ENCODE results near the gene CFAP20DC. TPM values are rescaled to one million over a fixed set of nuclear protein-coding genes. Genes with fewer than 3 reads are reported as not detected.
"Not testable (repeated sequence)": the region's sequence is repeated elsewhere in the genome, so short reads cannot be mapped to it uniquely, and the experiment has no call there.

CFAP20DC gene
- total and polyA plus RNA-seq, 2 donors (not counting 1 experiment from before 2014, with no cell fraction given), result 1.9 to 3.8 TPM

DNA sequence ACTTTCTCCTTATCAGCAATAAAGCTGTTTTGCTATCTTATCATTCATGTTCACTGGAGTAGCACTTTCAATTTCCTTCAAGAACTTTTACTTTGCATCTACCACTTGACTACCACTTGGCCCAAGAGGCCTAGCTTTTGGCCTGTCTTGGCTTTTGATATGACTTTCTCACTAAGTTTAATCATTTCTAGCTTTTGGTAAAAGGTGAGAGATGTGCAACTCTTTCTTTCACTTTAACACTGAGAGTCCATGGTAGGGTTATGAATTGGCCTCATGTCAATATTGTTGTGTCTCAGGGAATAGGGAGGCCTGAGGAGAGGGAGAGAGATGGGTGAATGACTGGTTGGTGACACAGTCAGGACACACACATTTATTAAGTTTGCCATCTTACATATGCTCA, 352.3 kb downstream of the CFAP20DC start:
- DNase-seq (ENCODE audit: low read depth in 2 of 2), result no peak
- no peak for TF ChIP-seq EZH2 (IDR thresholded peaks at IDR 0.05; ENCODE audit: low read length, missing control alignments)
- TF ChIP-seq, protein P1, sequence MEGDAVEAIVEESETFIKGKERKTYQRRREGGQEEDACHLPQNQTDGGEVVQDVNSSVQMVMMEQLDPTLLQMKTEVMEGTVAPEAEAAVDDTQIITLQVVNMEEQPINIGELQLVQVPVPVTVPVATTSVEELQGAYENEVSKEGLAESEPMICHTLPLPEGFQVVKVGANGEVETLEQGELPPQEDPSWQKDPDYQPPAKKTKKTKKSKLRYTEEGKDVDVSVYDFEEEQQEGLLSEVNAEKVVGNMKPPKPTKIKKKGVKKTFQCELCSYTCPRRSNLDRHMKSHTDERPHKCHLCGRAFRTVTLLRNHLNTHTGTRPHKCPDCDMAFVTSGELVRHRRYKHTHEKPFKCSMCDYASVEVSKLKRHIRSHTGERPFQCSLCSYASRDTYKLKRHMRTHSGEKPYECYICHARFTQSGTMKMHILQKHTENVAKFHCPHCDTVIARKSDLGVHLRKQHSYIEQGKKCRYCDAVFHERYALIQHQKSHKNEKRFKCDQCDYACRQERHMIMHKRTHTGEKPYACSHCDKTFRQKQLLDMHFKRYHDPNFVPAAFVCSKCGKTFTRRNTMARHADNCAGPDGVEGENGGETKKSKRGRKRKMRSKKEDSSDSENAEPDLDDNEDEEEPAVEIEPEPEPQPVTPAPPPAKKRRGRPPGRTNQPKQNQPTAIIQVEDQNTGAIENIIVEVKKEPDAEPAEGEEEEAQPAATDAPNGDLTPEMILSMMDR (conservative IDR thresholded peaks at IDR 0.05 in 1 of 2, IDR thresholded peaks at IDR 0.05 in 1 of 2; ENCODE audit: low read depth in 1 of 2, low read length in 2 of 2), result no peak
- H2AFZ ChIP-seq (ENCODE audit: low read length), result no peak overlapping the region
- H3K9ac ChIP-seq (ENCODE audit: insufficient read depth, low read length), result no peak overlapping the region
- H3K79me2 ChIP-seq (ENCODE audit: control insufficient read depth, insufficient read depth, low read length), result no peaks in the 10 kb centered on the region
- H3K4me2 ChIP-seq (ENCODE audit: extremely low read depth, insufficient read depth, low read length), result no peak overlapping the region
- H3K27me3 ChIP-seq (ENCODE audit: control insufficient read depth, insufficient read depth, low read length), result no peaks in the 10 kb centered on the region
- H3K36me3 ChIP-seq (ENCODE audit: control insufficient read depth, insufficient read depth, low read length), result no peaks in the 10 kb centered on the region
- no peak overlapping the region for H3K27ac ChIP-seq (ENCODE audit: insufficient read depth, low read length)
- no peaks in the 10 kb centered on the region for H3K9me3 ChIP-seq (ENCODE audit: control insufficient read depth, insufficient read depth, low read depth, low read length)
- no peak overlapping the region for H3K4me3 ChIP-seq (replicated peaks in 1 of 4; ENCODE audit: control extremely low read depth in 1 of 4, insufficient read depth in 1 of 4, low read depth in 3 of 4, low read length in 4 of 4)
- H4K20me1 ChIP-seq (ENCODE audit: control insufficient read depth, extremely low read depth, insufficient read depth, low read length), result no peaks in the 10 kb centered on the region
- H3K4me1 ChIP-seq (ENCODE audit: control insufficient read depth, extremely low read depth, insufficient read depth, low read length), result no peaks in the 10 kb centered on the region

DNA sequence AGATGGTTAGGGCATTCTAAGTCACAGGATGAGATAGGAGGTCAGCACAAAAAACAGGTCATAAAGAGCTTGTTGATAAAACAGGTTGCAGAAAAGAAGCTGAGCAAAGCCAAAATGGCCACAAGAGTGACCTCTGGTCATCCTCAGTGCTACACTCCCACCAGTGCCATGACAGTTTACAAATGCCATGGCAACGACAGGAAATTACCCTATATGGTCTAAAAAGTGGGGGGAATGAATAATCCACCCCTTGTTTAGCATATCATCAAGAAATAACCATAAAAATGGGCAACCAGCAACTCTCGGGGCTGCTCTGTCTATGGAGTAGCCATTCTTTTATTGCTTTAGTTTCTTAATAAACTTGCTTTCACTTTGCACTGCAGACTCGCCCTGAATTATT, 353.0 kb downstream of the CFAP20DC start:
- not testable (repeated sequence) for H2AFZ ChIP-seq (ENCODE audit: low read length); H3K27ac ChIP-seq (ENCODE audit: insufficient read depth, low read length); H3K9me3 ChIP-seq (ENCODE audit: control insufficient read depth, insufficient read depth, low read depth, low read length); H3K4me3 ChIP-seq (replicated peaks in 1 of 4; ENCODE audit: control extremely low read depth in 1 of 4, insufficient read depth in 1 of 4, low read depth in 3 of 4, low read length in 4 of 4); DNase-seq (ENCODE audit: low read depth in 2 of 2); H3K36me3 ChIP-seq (ENCODE audit: control insufficient read depth, insufficient read depth, low read length); H3K9ac ChIP-seq (ENCODE audit: insufficient read depth, low read length); H3K4me2 ChIP-seq (ENCODE audit: extremely low read depth, insufficient read depth, low read length); H3K4me1 ChIP-seq (ENCODE audit: control insufficient read depth, extremely low read depth, insufficient read depth, low read length); H3K79me2 ChIP-seq (ENCODE audit: control insufficient read depth, insufficient read depth, low read length); H4K20me1 ChIP-seq (ENCODE audit: control insufficient read depth, extremely low read depth, insufficient read depth, low read length); H3K27me3 ChIP-seq (ENCODE audit: control insufficient read depth, insufficient read depth, low read length)

DNA sequence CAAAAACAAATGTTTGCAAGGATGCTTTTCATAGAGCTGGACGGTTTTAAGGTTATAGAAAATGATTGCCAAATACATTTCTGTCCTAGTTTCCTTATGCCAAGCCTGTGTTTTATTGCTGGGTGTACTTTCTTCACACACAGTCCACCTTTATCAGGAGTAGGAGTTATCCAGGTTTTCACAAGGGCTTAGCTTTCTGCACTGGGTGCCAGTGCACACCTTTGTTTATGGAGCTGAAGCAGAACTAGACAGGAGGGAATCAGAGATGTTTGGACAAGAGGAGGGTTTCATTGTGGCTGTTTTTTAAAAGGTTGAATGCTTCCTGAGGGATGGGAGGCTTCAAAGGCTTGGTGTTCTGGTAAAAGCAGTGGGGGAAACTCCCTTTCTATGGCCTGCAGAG, 353.7 kb downstream of the CFAP20DC start:
- Histone ChIP-seq H3K9me3 (ENCODE audit: control insufficient read depth, insufficient read depth, low read depth, low read length) (no peaks in the 10 kb centered on the region), H3K36me3 (ENCODE audit: control insufficient read depth, insufficient read depth, low read length) (no peaks in the 10 kb centered on the region), H3K27ac (ENCODE audit: insufficient read depth, low read length) (no peak overlapping the region), H3K4me3 (replicated peaks in 1 of 4; ENCODE audit: control extremely low read depth in 1 of 4, insufficient read depth in 1 of 4, low read depth in 3 of 4, low read length in 4 of 4) (no peak overlapping the region), H3K4me2 (ENCODE audit: extremely low read depth, insufficient read depth, low read length) (no peak overlapping the region), H4K20me1 (ENCODE audit: control insufficient read depth, extremely low read depth, insufficient read depth, low read length) (no peaks in the 10 kb centered on the region), H2AFZ (ENCODE audit: low read length) (no peak overlapping the region), H3K4me1 (ENCODE audit: control insufficient read depth, extremely low read depth, insufficient read depth, low read length) (no peaks in the 10 kb centered on the region), H3K27me3 (ENCODE audit: control insufficient read depth, insufficient read depth, low read length) (no peaks in the 10 kb centered on the region), H3K9ac (ENCODE audit: insufficient read depth, low read length) (no peak overlapping the region), H3K79me2 (ENCODE audit: control insufficient read depth, insufficient read depth, low read length) (no peaks in the 10 kb centered on the region)
- DNase-seq (ENCODE audit: low read depth in 2 of 2), result no peak
- no peak for TF ChIP-seq EZH2 (IDR thresholded peaks at IDR 0.05; ENCODE audit: low read length, missing control alignments)
- TF ChIP-seq, protein P1 (conservative IDR thresholded peaks at IDR 0.05 in 1 of 2, IDR thresholded peaks at IDR 0.05 in 1 of 2; ENCODE audit: low read depth in 1 of 2, low read length in 2 of 2), result no peak

DNA sequence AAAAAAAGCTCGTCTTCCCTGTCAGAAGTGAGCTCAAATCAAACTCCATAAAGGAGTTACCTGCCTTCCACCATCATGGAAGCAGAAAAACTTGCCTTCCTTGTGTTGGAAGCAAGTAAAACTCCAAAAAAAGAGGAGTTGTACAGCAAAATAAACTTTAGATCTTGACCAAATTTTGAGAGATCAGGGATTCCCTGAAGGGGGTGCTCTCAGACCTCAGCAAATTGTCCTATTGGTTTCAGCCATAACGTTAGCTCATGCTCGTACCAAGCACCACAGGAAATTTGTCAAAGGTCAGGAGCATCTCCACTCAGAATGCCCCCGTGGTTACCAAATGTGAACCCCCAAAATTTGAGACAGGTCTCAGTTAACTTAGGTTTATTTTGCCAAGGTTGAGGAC, 354.5 kb downstream of the CFAP20DC start:
- not testable (repeated sequence) for H4K20me1 ChIP-seq (ENCODE audit: control insufficient read depth, extremely low read depth, insufficient read depth, low read length); H3K9ac ChIP-seq (ENCODE audit: insufficient read depth, low read length)

More for the DNA sequence above, 354.5 kb downstream of the CFAP20DC start:
- H3K36me3 ChIP-seq (ENCODE audit: control insufficient read depth, insufficient read depth, low read length); H3K4me1 ChIP-seq (ENCODE audit: control insufficient read depth, extremely low read depth, insufficient read depth, low read length); H3K27me3 ChIP-seq (ENCODE audit: control insufficient read depth, insufficient read depth, low read length); DNase-seq (ENCODE audit: low read depth in 2 of 2); H3K9me3 ChIP-seq (ENCODE audit: control insufficient read depth, insufficient read depth, low read depth, low read length); H3K27ac ChIP-seq (ENCODE audit: insufficient read depth, low read length); H3K79me2 ChIP-seq (ENCODE audit: control insufficient read depth, insufficient read depth, low read length); H3K4me3 ChIP-seq (replicated peaks in 1 of 4; ENCODE audit: control extremely low read depth in 1 of 4, insufficient read depth in 1 of 4, low read depth in 3 of 4, low read length in 4 of 4); H3K4me2 ChIP-seq (ENCODE audit: extremely low read depth, insufficient read depth, low read length); H2AFZ ChIP-seq (ENCODE audit: low read length): not testable (repeated sequence)
